Measurements from ENCODE around the gene MAML2. TPM values are rescaled to one million over a fixed set of nuclear protein-coding genes. Genes with fewer than 3 reads are reported as not detected.

MAML2 gene
- polyA plus RNA-seq, 3 donors, result 0.57 to 7.6 (median 1.2) TPM

GRCh38 chr11:96160732-96161306, 182.2 kb downstream of the MAML2 start:
- peaks cover 6% of the 10 kb centered on the region for H4K20me1 ChIP-seq (ENCODE audit: insufficient read depth, low read length)
- no peak for DNase-seq
- H3K4me1 ChIP-seq (ENCODE audit: control insufficient read depth in 1 of 2, insufficient read depth in 2 of 2, low read length in 2 of 2), result peaks cover 21 to 23% of the 10 kb centered on the region in 2 donors
- H3K4me3 ChIP-seq (replicated peaks in 1 of 3; ENCODE audit: low read depth in 2 of 3, low read length in 3 of 3), result no peak overlapping the region
- WGBS (ENCODE audit: insufficient coverage), result 100% methylated on average over 1 of the region's 7 CpGs
- no peaks in the 10 kb centered on the region for H3K79me2 ChIP-seq (ENCODE audit: insufficient read depth, low read length)
- no peak overlapping the region for H3K4me2 ChIP-seq (replicated peaks; ENCODE audit: extremely low read depth, low read length, poor library complexity, severe bottlenecking)
- Mint-ChIP-seq H3K27ac (no peak overlapping the region), H3K36me3 (no peaks in the 10 kb centered on the region), H3K9me3 (peaks cover 0 to 5% (median 0%) of the 10 kb centered on the region in 7 donors), H3K4me1 (peaks cover 26% of the 10 kb centered on the region), H3K4me3 (no peak overlapping the region), H3K27me3 (ENCODE audit: low read depth in 3 of 3) (peaks cover 0 to 3% (median 2%) of the 10 kb centered on the region in 3 donors)
- no peak overlapping the region for H3K9ac ChIP-seq (ENCODE audit: insufficient read depth, low read length, poor library complexity, severe bottlenecking)
- H3K9me3 ChIP-seq (replicated peaks in 1 of 2; ENCODE audit: control insufficient read depth in 1 of 2, insufficient read depth in 1 of 2, low read length in 2 of 2), result peaks cover 0 to 4% of the 10 kb centered on the region in 2 donors
- no peak overlapping the region for H2AFZ ChIP-seq (ENCODE audit: insufficient read depth, low read depth, low read length, poor library complexity, severe bottlenecking)
- no peaks in the 10 kb centered on the region for H3K36me3 ChIP-seq (replicated peaks in 1 of 2; ENCODE audit: control insufficient read depth in 1 of 2, insufficient read depth in 2 of 2, low read length in 2 of 2)
- no peaks in the 10 kb centered on the region for H3K27me3 ChIP-seq (ENCODE audit: control insufficient read depth in 2 of 2, insufficient read depth in 2 of 2, low read length in 2 of 2)
- intact Hi-C loops (cut with micrococcal nuclease), result loop anchor here in 1 of 2 donors (10.0 kb wide), 1 partner anchor 106 kb away; no protein-coding TSS in a partner anchor
- no peak overlapping the region for H3K27ac ChIP-seq (ENCODE audit: low read depth in 1 of 2, low read length in 2 of 2)
- no peak for TF ChIP-seq CTCF (IDR thresholded peaks at IDR 0.05)

- Mint-ChIP-seq H3K36me3 (no peaks in the 10 kb centered on the region), H3K4me1 (peaks cover 29% of the 10 kb centered on the region), H3K27ac (no peak overlapping the region), H3K27me3 (ENCODE audit: low read depth in 3 of 3) (peaks cover 0 to 3% (median 2%) of the 10 kb centered on the region in 3 donors), H3K4me3 (no peak overlapping the region), H3K9me3 (peaks cover 0 to 5% (median 0%) of the 10 kb centered on the region in 7 donors)
- TF ChIP-seq CTCF (IDR thresholded peaks at IDR 0.05), result no peak
- Histone ChIP-seq H3K4me2 (replicated peaks; ENCODE audit: extremely low read depth, low read length, poor library complexity, severe bottlenecking) (no peak overlapping the region), H2AFZ (ENCODE audit: insufficient read depth, low read depth, low read length, poor library complexity, severe bottlenecking) (no peak overlapping the region), H3K4me1 (ENCODE audit: control insufficient read depth in 1 of 2, insufficient read depth in 2 of 2, low read length in 2 of 2) (peaks cover 23 to 32% of the 10 kb centered on the region in 2 donors), H4K20me1 (ENCODE audit: insufficient read depth, low read length) (peaks cover 6% of the 10 kb centered on the region), H3K36me3 (replicated peaks in 1 of 2; ENCODE audit: control insufficient read depth in 1 of 2, insufficient read depth in 2 of 2, low read length in 2 of 2) (no peaks in the 10 kb centered on the region), H3K79me2 (ENCODE audit: insufficient read depth, low read length) (no peaks in the 10 kb centered on the region), H3K4me3 (replicated peaks in 1 of 3; ENCODE audit: low read depth in 2 of 3, low read length in 3 of 3) (no peak overlapping the region), H3K9ac (ENCODE audit: insufficient read depth, low read length, poor library complexity, severe bottlenecking) (no peak overlapping the region), H3K27ac (ENCODE audit: low read depth in 1 of 2, low read length in 2 of 2) (no peak overlapping the region), H3K27me3 (ENCODE audit: control insufficient read depth in 2 of 2, insufficient read depth in 2 of 2, low read length in 2 of 2) (no peaks in the 10 kb centered on the region), H3K9me3 (replicated peaks in 1 of 2; ENCODE audit: control insufficient read depth in 1 of 2, insufficient read depth in 1 of 2, low read length in 2 of 2) (peaks cover 0 to 4% of the 10 kb centered on the region in 2 donors)
- DNase-seq, result no peak
- intact Hi-C loops (cut with micrococcal nuclease), result loop anchor here in 1 of 2 donors (10.0 kb wide), 1 partner anchor 105 kb away; no protein-coding TSS in a partner anchor
- WGBS (ENCODE audit: insufficient coverage), result 50% methylated on average over 2 of the region's 6 CpGs
Measured at GRCh38 chr11:96159968-96160367, 183.0 kb downstream of the MAML2 start.
